ENCODE results near the gene DNM2. TPM values are rescaled to one million over a fixed set of nuclear protein-coding genes. Genes with fewer than 3 reads are reported as not detected.

DNM2 gene
- total and polyA plus RNA-seq, 2 experiments from 2014 or later, result 47.2 to 60.5 TPM

- in situ Hi-C loops (cut with MboI), result no loop called here
- no peaks in the 10 kb centered on the region for H3K4me1 ChIP-seq (ENCODE audit: insufficient read depth)
- TF ChIP-seq EZH2 (IDR thresholded peaks at IDR 0.05; ENCODE audit: insufficient read depth, poor library complexity, severe bottlenecking), result no peak
- H3K9me3 ChIP-seq (ENCODE audit: low read depth), result no peaks in the 10 kb centered on the region
- H3K79me2 ChIP-seq (ENCODE audit: insufficient read depth), result peaks cover 36% of the 10 kb centered on the region
- WGBS, 2 experiments (ENCODE audit: low coverage in 1 of 2, low lambda C conversion rate in 2 of 2, missing lambda C conversion rate in 2 of 2), result 87 to 90% methylated on average over 11 to 15 of the region's 15 CpGs
- H3K27ac ChIP-seq, result no peak overlapping the region
- H3K4me3 ChIP-seq, result no peak overlapping the region
- no peaks in the 10 kb centered on the region for H4K20me1 ChIP-seq (ENCODE audit: insufficient read depth)
- H3K9me2 ChIP-seq (ENCODE audit: insufficient read depth), result no peaks in the 10 kb centered on the region
- peaks cover 56% of the 10 kb centered on the region for H3K36me3 ChIP-seq (ENCODE audit: low read depth)
- H3K27me3 ChIP-seq (replicated peaks; ENCODE audit: insufficient read depth), result no peaks in the 10 kb centered on the region
- DNase-seq, result no peak
- no peak overlapping the region for H3K9ac ChIP-seq
- no peak overlapping the region for H3K4me2 ChIP-seq (ENCODE audit: unreplicated experiment)
- H3F3A ChIP-seq (ENCODE audit: insufficient read depth), result no peaks in the 10 kb centered on the region
- no peak overlapping the region for H2AFZ ChIP-seq
These were observed 35.3 kb upstream of the DNM2 start for GRCh38 chr19:10682397-10683063.

- H3K27ac ChIP-seq, result no peak overlapping the region
- no peak overlapping the region for H3K4me3 ChIP-seq
- in situ Hi-C loops (cut with MboI), result no loop called here
- DNase-seq, result no peak
- H3K4me2 ChIP-seq (ENCODE audit: unreplicated experiment), result no peak overlapping the region
- H2AFZ ChIP-seq, result no peak overlapping the region
- H3K36me3 ChIP-seq (ENCODE audit: low read depth), result peaks cover 51% of the 10 kb centered on the region
- H3K9ac ChIP-seq, result no peak overlapping the region
- peaks cover 31% of the 10 kb centered on the region for H3K79me2 ChIP-seq (ENCODE audit: insufficient read depth)
- no peaks in the 10 kb centered on the region for H3K4me1 ChIP-seq (ENCODE audit: insufficient read depth)
- H3K27me3 ChIP-seq (replicated peaks; ENCODE audit: insufficient read depth), result no peaks in the 10 kb centered on the region
- WGBS, 2 experiments (ENCODE audit: low coverage in 1 of 2, low lambda C conversion rate in 2 of 2, missing lambda C conversion rate in 2 of 2), result 93 to 95% methylated on average over 15 of the region's 15 CpGs
- H3K9me3 ChIP-seq (ENCODE audit: low read depth), result no peaks in the 10 kb centered on the region
- no peaks in the 10 kb centered on the region for H4K20me1 ChIP-seq (ENCODE audit: insufficient read depth)
- H3K9me2 ChIP-seq (ENCODE audit: insufficient read depth), result no peaks in the 10 kb centered on the region
- no peaks in the 10 kb centered on the region for H3F3A ChIP-seq (ENCODE audit: insufficient read depth)
- no peak for TF ChIP-seq EZH2 (IDR thresholded peaks at IDR 0.05; ENCODE audit: insufficient read depth, poor library complexity, severe bottlenecking)
These were observed 34.8 kb upstream of the DNM2 start for GRCh38 chr19:10683064-10683426.

- Histone ChIP-seq H3K4me3 (no peak overlapping the region), H3F3A (ENCODE audit: insufficient read depth) (no peaks in the 10 kb centered on the region), H3K79me2 (ENCODE audit: insufficient read depth) (peaks cover 26% of the 10 kb centered on the region), H3K9me2 (ENCODE audit: insufficient read depth) (no peaks in the 10 kb centered on the region), H3K9ac (no peak overlapping the region), H3K27me3 (replicated peaks; ENCODE audit: insufficient read depth) (no peaks in the 10 kb centered on the region), H4K20me1 (ENCODE audit: insufficient read depth) (no peaks in the 10 kb centered on the region), H3K4me1 (ENCODE audit: insufficient read depth) (no peaks in the 10 kb centered on the region), H3K4me2 (ENCODE audit: unreplicated experiment) (no peak overlapping the region), H3K27ac (no peak overlapping the region), H3K36me3 (ENCODE audit: low read depth) (peaks cover 46% of the 10 kb centered on the region), H2AFZ (no peak overlapping the region), H3K9me3 (ENCODE audit: low read depth) (no peaks in the 10 kb centered on the region)
- no peak for DNase-seq
- TF ChIP-seq EZH2 (IDR thresholded peaks at IDR 0.05; ENCODE audit: insufficient read depth, poor library complexity, severe bottlenecking) (no peak), EZH2phosphoT487 (IDR thresholded peaks at IDR 0.05; ENCODE audit: insufficient read depth, low read depth) (no peak)
- in situ Hi-C loops (cut with MboI), result no loop called here
- WGBS, 2 experiments (ENCODE audit: low coverage in 1 of 2, low lambda C conversion rate in 2 of 2, missing lambda C conversion rate in 2 of 2), result 82 to 85% methylated on average over 19 to 21 of the region's 21 CpGs
These were observed 34.3 kb upstream of the DNM2 start for GRCh38 chr19:10683582-10683981.

- no peaks in the 10 kb centered on the region for H3K9me3 ChIP-seq (ENCODE audit: low read depth)
- H3K9me2 ChIP-seq (ENCODE audit: insufficient read depth), result no peaks in the 10 kb centered on the region
- DNase-seq, result no peak
- TF ChIP-seq EZH2 (IDR thresholded peaks at IDR 0.05; ENCODE audit: insufficient read depth, poor library complexity, severe bottlenecking), result no peak
- no peak for TF ChIP-seq EZH2phosphoT487 (IDR thresholded peaks at IDR 0.05; ENCODE audit: insufficient read depth, low read depth)
- in situ Hi-C loops (cut with MboI), result no loop called here
- peaks cover 33% of the 10 kb centered on the region; the same call in 1 of the 2 replicates for H3K36me3 ChIP-seq (ENCODE audit: low read depth)
- no peaks in the 10 kb centered on the region for H3K4me1 ChIP-seq (ENCODE audit: insufficient read depth)
- 58 to 69% methylated on average over 5 of the region's 5 CpGs for WGBS, 2 experiments (ENCODE audit: low coverage in 1 of 2, low lambda C conversion rate in 2 of 2, missing lambda C conversion rate in 2 of 2)
- no peaks in the 10 kb centered on the region for H3F3A ChIP-seq (ENCODE audit: insufficient read depth)
- no peak overlapping the region for H3K27ac ChIP-seq
- no peak overlapping the region for H3K9ac ChIP-seq
- H3K79me2 ChIP-seq (ENCODE audit: insufficient read depth), result peaks cover 10% of the 10 kb centered on the region; the same call in 1 of the 2 replicates
- H3K27me3 ChIP-seq (replicated peaks; ENCODE audit: insufficient read depth), result no peaks in the 10 kb centered on the region
- no peak overlapping the region for H3K4me2 ChIP-seq (ENCODE audit: unreplicated experiment)
- H2AFZ ChIP-seq, result no peak overlapping the region
- H4K20me1 ChIP-seq (ENCODE audit: insufficient read depth), result no peaks in the 10 kb centered on the region
- H3K4me3 ChIP-seq, result no peak overlapping the region
These were observed 32.7 kb upstream of the DNM2 start for GRCh38 chr19:10685210-10685609.
